GM21825 (cell line): Measurements from ENCODE around the gene CFAP54.

Source experiments
- ATAC-seq: cut with Tn5 transposase; IDR thresholded peaks from one replicate; pipeline ENCODE4 v1.9.1; 2021; ENCODE audit warnings: mild to moderate bottlenecking, moderate library complexity; ENCODE audit not compliant: unreplicated experiment

CFAP54 gene

GRCh38 chr12:96743606-96744005, 254.2 kb downstream of the CFAP54 start:
- ATAC-seq: no peak

GRCh38 chr12:96749999-96750398, 260.6 kb downstream of the CFAP54 start:
- ATAC-seq: no peak

- ATAC-seq: no peak
These were observed 262.2 kb downstream of the CFAP54 start for GRCh38 chr12:96751626-96752025.

- no peak for ATAC-seq
These were observed 262.8 kb downstream of the CFAP54 start for GRCh38 chr12:96752211-96752610.

GRCh38 chr12:96766232-96766631, 276.9 kb downstream of the CFAP54 start:
- ATAC-seq: no peak

GRCh38 chr12:96769400-96769799, 280.0 kb downstream of the CFAP54 start:
- ATAC-seq: no peak

GRCh38 chr12:96770219-96771102, 281.1 kb downstream of the CFAP54 start:
- no peak for ATAC-seq

GRCh38 chr12:96773031-96773430, 283.7 kb downstream of the CFAP54 start:
- no peak for ATAC-seq

- ATAC-seq: no peak
These were observed 285.3 kb downstream of the CFAP54 start for GRCh38 chr12:96774496-96775256.

- ATAC-seq: no peak
These were observed 287.5 kb downstream of the CFAP54 start for GRCh38 chr12:96776908-96777307.

- no peak for ATAC-seq
These were observed 291.0 kb downstream of the CFAP54 start for GRCh38 chr12:96780330-96780729.

- ATAC-seq: no peak
These were observed 297.4 kb downstream of the CFAP54 start for GRCh38 chr12:96786791-96787190.

GRCh38 chr12:96803969-96804368, 314.6 kb downstream of the CFAP54 start:
- ATAC-seq: no peak

GRCh38 chr12:96806272-96806671, 316.9 kb downstream of the CFAP54 start:
- no peak for ATAC-seq

GRCh38 chr12:96807741-96808140, 318.4 kb downstream of the CFAP54 start:
- no peak for ATAC-seq

- ATAC-seq: no peak
These were observed 319.2 kb downstream of the CFAP54 start for GRCh38 chr12:96808587-96808986.

GRCh38 chr12:96809522-96809921, 320.1 kb downstream of the CFAP54 start:
- no peak for ATAC-seq

- ATAC-seq: no peak
These were observed 320.7 kb downstream of the CFAP54 start for GRCh38 chr12:96810057-96810456.

- ATAC-seq: no peak
These were observed 321.1 kb downstream of the CFAP54 start for GRCh38 chr12:96810477-96810876.

- no peak for ATAC-seq
These were observed 321.7 kb downstream of the CFAP54 start for GRCh38 chr12:96811083-96811482.

- no peak for ATAC-seq
These were observed 322.8 kb downstream of the CFAP54 start for GRCh38 chr12:96812153-96812552.

GRCh38 chr12:96814200-96814599, 324.8 kb downstream of the CFAP54 start:
- no peak for ATAC-seq
